PC-9 (cell line): ENCODE data around the gene IGFBP1.

Source experiments
- EZH2 ChIP-seq: fragments of 200-600 bp; sonication (generic); IDR thresholded peaks from 2 replicates; pipeline ENCODE4 v1.8.0; 2017; ENCODE audit warnings: antibody characterized with exemption, low read depth
- TF ChIP-seq, protein P1 (sequence below): fragments of 200-600 bp; sonication (generic); conservative IDR thresholded peaks from 2 replicates; pipeline ENCODE4 v1.6.1; 2017; ENCODE audit warnings: mixed run types, antibody characterized with exemption, mild to moderate bottlenecking, moderate library complexity

- TF ChIP-seq, protein P1, sequence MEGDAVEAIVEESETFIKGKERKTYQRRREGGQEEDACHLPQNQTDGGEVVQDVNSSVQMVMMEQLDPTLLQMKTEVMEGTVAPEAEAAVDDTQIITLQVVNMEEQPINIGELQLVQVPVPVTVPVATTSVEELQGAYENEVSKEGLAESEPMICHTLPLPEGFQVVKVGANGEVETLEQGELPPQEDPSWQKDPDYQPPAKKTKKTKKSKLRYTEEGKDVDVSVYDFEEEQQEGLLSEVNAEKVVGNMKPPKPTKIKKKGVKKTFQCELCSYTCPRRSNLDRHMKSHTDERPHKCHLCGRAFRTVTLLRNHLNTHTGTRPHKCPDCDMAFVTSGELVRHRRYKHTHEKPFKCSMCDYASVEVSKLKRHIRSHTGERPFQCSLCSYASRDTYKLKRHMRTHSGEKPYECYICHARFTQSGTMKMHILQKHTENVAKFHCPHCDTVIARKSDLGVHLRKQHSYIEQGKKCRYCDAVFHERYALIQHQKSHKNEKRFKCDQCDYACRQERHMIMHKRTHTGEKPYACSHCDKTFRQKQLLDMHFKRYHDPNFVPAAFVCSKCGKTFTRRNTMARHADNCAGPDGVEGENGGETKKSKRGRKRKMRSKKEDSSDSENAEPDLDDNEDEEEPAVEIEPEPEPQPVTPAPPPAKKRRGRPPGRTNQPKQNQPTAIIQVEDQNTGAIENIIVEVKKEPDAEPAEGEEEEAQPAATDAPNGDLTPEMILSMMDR = no peak
- no peak for TF ChIP-seq EZH2
Measured at GRCh38 chr7:45869426-45869825, 18.9 kb upstream of the IGFBP1 start.
